Measurements from ENCODE around the gene GJE1. TPM values are rescaled to one million over a fixed set of nuclear protein-coding genes. Genes with fewer than 3 reads are reported as not detected.
"Not testable (repeated sequence)": the region's sequence is repeated elsewhere in the genome, so short reads cannot be mapped to it uniquely, and the experiment has no call there.

Gene GJE1, protein sequence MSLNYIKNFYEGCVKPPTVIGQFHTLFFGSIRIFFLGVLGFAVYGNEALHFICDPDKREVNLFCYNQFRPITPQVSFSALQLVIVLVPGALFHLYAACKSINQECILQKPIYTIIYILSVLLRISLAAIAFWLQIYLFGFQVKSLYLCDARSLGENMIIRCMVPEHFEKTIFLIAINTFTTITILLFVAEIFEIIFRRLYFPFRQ
- total RNA-seq, result not detected

DNA sequence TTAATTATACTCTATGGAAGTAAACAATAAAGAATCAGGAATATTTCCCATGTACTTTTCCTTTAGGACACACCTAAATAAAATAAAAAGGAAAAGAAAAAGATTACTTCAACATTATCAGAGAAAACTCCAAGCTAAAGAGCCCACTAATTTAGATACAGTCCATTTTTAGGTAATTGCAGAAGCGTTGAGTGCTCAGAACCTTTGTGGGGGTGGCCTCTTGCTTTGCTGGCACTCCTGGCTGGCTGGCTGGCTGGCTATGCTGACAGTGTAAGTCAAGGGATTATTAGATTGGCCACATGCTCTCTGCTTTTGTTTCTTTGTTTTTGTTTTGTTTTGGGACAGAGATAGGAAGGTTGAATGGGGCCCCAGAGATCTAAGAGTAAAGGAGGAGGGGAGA is at the start of gene GJE1:
Gene GJE1, plus strand, starts transcription at position 301 of the 400 bp plus-strand sequence. CDS start 234 bp downstream, outside the sequence.
- ChIA-PET CTCF (no interaction called here), POLR2A (no interaction called here)
- Mint-ChIP-seq H3K36me3 (ENCODE audit: low read depth) (no peaks in the 10 kb centered on the region), H3K9me3 (no peaks in the 10 kb centered on the region), H3K4me1 (no peaks in the 10 kb centered on the region), H3K27me3 (peaks cover 10% of the 10 kb centered on the region), H3K27ac (no peak within 1 kb of the TSS), H3K4me3 (no peak within 1 kb of the TSS)
- no peak for DNase-seq

DNA sequence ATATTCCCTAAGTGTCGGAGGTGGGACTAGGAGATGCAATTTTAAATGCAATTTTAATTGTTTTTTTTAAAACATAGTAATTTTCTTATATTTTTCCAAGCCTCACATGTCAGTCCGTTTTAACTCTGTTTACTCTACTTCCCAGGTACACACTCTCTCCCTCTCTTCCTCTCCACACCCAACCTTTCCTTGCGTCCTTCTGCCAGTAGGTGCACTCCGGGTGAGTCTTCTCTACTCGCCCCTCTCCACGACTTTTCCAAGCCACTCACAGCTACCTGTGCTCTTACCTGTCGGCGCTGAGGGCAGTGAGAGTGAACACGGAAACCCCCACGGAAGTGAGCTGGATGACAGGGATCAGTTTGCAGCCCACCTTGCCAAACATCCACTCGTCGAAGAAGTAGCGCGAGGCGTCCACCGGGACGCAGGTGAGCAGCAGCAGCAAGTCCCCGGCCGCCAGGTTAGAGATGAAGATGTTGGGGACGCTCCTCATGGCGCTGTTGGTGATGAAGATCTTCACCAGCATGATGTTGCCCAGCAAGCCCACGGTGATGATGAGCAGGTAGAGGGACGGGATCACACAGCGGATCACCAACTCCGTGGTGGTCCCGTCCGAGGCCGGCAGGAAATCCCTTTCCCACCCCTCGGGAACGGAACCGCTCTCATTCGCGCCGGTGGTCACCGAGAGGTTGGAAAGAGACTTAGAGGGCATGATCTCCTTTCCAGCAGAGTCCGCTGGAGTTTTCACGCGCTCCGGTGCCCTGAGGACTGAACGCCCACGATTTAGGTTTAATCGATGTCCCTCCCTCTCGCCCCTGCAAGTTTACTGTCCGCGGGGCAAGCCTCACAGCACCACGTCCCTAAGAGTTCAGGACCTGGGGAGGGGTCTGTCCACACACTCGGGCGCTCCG is 44.5 kb upstream of the GJE1 start:
- Mint-ChIP-seq H3K9me3 (peaks cover 2% of the 10 kb centered on the region), H3K36me3 (ENCODE audit: low read depth) (no peaks in the 10 kb centered on the region), H3K4me3 (no peak overlapping the region), H3K27ac (no peak overlapping the region), H3K27me3 (peaks cover 16% of the 10 kb centered on the region), H3K4me1 (no peaks in the 10 kb centered on the region)
- POLR2A ChIA-PET, result no interaction called here
- no peak for DNase-seq
- CTCF ChIA-PET, result no interaction called here

DNA sequence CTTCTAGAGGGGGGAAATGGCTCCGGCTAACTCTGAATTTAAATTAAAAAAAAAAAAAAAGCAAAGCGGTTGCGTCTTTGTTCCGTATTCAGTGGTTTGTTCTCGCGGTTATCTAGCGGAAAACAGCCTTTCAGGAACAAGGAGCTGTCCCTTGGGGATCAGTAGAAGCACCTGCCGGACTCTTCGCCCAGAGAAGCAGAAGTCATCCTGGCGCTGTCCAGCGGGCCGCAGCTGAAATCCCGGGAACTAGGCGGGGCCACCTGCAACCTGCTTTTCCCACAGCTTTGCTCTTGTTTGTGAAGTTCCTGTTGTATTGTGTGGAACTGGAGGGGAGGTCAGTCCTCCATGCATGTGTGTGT is 43.9 kb upstream of the GJE1 start:
- Mint-ChIP-seq H3K36me3 (ENCODE audit: low read depth) (no peaks in the 10 kb centered on the region), H3K4me3 (no peak overlapping the region), H3K27ac (no peak overlapping the region), H3K9me3 (no peaks in the 10 kb centered on the region), H3K4me1 (no peaks in the 10 kb centered on the region), H3K27me3 (peaks cover 16% of the 10 kb centered on the region)
- ChIA-PET CTCF (no interaction called here), POLR2A (no interaction called here)
- DNase-seq, result no peak

DNA sequence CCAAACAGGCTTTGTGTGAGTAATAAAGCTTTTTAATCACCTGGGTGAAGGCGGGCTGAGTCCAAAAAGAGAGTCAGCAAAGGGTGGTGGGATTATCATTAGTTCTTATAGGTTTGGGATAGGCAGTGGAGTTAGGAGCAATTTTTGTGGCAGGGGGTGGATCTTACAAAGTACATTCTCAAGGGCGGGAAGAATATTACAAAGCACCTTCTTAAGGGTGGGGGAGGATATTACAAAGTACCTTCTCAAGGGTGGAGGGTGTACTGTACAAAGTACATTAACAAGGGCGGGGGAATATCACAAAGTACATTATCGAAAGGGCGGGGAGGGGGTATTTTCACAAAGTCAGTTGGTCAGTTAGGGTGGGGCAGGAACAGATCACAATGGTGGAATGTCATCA is 27.9 kb upstream of the GJE1 start:
- H3K4me1 Mint-ChIP-seq; H3K9me3 Mint-ChIP-seq; CTCF ChIA-PET; POLR2A ChIA-PET; DNase-seq; H3K4me3 Mint-ChIP-seq; H3K27me3 Mint-ChIP-seq; H3K27ac Mint-ChIP-seq; H3K36me3 Mint-ChIP-seq (ENCODE audit: low read depth): not testable (repeated sequence)

DNA sequence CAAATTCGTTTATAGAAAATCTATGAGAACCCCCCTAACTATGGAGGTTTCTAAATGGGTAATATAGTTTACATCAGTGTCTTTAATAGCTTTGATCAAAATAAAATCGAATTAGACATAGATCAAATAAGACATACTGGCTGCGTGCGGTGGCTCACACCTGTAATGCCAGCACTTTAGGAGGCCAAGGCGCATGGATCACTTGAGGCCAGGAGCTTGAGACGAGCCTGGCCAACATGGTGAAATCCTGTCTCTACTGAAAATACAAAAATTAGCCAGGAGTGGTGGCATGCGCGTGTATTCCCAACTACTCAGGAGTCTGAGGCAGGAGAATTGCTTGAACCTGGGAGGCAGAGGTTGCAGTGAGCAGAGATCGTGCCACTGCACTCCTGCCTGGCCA is 21.9 kb upstream of the GJE1 start:
- CTCF ChIA-PET, result interaction anchor here (1.1 to 1.5 kb wide), 4 partner anchors 8 to 426 kb away, joined by 3 to 4 read pairs (median 4); no protein-coding TSS in a partner anchor
- H3K4me3 Mint-ChIP-seq, result not testable (repeated sequence)

DNA sequence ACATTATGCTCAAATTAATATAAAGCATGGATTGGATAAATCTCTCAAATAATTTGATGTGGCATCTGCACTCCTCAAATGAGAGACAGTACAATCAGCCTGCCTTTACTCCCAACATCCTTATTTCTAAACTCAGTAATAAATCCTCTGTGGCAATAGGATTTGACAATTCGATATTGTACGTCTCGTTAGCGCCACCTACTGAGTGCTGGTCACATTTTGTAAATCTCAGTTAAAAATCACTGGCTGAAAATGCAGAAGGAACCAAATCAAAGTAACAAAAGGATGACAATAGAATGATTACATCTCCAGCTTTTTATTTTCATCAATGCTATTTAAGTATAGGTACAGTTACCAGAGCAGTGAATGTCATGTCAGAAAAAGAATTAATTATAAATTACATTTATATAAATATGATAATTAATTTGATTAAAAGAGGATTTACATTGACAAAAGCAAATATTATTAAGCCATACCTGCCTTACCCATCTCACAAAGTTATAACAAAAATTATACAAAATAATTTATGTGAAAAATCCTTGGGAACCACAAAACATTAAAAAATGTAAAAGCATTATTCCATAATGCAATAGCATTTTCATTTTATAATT is 20.2 kb upstream of the GJE1 start:
- H3K27me3 Mint-ChIP-seq, result no peaks in the 10 kb centered on the region
- H3K36me3 Mint-ChIP-seq (ENCODE audit: low read depth), result no peaks in the 10 kb centered on the region
- ChIA-PET POLR2A (no interaction called here), CTCF (interaction anchor here (0.8 to 1.5 kb wide), 6 partner anchors 9 to 436 kb away, joined by 3 to 6 read pairs (median 3); no protein-coding TSS in a partner anchor)
- peak; percentile 69 for DNase-seq
- H3K27ac Mint-ChIP-seq, result no peak overlapping the region
- no peaks in the 10 kb centered on the region for H3K4me1 Mint-ChIP-seq
- H3K4me3 Mint-ChIP-seq, result no peak overlapping the region
- H3K9me3 Mint-ChIP-seq, result no peaks in the 10 kb centered on the region

More for the DNA sequence above, 21.9 kb upstream of the GJE1 start:
- H3K27me3 Mint-ChIP-seq; H3K27ac Mint-ChIP-seq; DNase-seq; H3K36me3 Mint-ChIP-seq (ENCODE audit: low read depth); POLR2A ChIA-PET; H3K4me1 Mint-ChIP-seq; H3K9me3 Mint-ChIP-seq: not testable (repeated sequence)

DNA sequence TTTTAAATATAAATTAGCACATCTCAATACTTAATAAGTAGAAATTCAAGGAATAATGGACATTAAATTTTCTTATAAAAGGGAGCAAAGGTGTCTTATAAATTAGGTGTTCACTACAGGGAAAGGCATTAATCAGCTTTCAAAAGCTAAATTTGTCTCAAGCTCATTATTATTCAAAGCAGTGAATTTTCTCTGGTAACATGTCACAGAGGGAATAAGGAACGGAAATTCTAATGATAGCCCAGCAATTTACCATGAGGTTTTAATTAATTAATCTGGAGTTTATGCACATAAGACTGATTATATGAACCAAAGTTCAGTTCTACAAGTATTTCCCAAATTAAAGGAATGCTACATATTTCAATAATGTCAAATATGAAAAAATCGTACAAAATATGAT is 15.4 kb upstream of the GJE1 start:
- no peak for DNase-seq
- no peaks in the 10 kb centered on the region for H3K36me3 Mint-ChIP-seq (ENCODE audit: low read depth)
- H3K4me1 Mint-ChIP-seq, result no peaks in the 10 kb centered on the region
- no peaks in the 10 kb centered on the region for H3K27me3 Mint-ChIP-seq
- H3K9me3 Mint-ChIP-seq, result no peaks in the 10 kb centered on the region
- no peak overlapping the region for H3K27ac Mint-ChIP-seq
- CTCF ChIA-PET, result no interaction called here
- POLR2A ChIA-PET, result no interaction called here
- H3K4me3 Mint-ChIP-seq, result no peak overlapping the region

DNA sequence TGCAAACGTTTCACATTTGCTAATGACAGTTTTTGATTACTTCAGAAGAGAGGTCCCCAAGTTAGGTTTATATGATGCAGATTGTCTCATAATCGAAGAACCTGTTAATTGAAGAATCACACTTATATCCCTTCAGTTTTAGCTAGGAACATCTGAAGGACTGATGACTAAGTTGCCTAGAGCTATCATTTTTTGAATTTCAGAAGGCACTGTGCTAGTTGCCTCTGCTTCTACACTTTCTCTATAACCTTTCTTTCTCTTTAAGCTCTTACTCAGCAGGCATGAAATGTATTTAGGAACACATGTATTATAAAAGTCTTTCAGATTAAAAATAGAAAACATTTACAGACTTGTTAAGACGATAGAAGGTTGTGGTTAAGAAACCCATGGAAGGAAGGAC is 14.4 kb upstream of the GJE1 start:
- no peaks in the 10 kb centered on the region for H3K9me3 Mint-ChIP-seq
- POLR2A ChIA-PET, result no interaction called here
- CTCF ChIA-PET, result no interaction called here
- no peak overlapping the region for H3K4me3 Mint-ChIP-seq
- no peak for DNase-seq
- no peak overlapping the region for H3K27ac Mint-ChIP-seq
- H3K4me1 Mint-ChIP-seq, result no peaks in the 10 kb centered on the region
- H3K27me3 Mint-ChIP-seq, result no peaks in the 10 kb centered on the region
- no peaks in the 10 kb centered on the region for H3K36me3 Mint-ChIP-seq (ENCODE audit: low read depth)

DNA sequence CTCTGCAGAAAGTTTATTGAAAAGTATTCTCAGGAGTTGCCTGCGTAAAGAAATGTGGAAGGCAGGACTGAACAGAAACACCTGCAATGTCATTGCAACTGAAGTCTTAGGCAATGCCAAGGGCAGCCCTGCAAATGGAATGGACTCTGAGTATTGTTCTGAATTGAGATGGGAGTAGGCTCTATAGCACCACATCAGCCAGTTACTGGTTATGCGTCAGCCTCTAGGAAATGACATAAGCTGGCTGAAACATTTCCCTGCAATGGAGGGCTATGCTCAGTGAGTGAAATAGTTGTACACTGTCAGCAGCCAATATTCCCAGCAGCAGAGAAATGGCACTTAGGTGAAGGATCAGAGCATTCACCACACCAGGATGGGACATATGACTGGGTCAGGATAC is 13.8 kb upstream of the GJE1 start:
- no peak for DNase-seq
- POLR2A ChIA-PET, result no interaction called here
- Mint-ChIP-seq H3K4me1 (no peaks in the 10 kb centered on the region), H3K27me3 (no peaks in the 10 kb centered on the region), H3K36me3 (ENCODE audit: low read depth) (no peaks in the 10 kb centered on the region), H3K4me3 (no peak overlapping the region), H3K9me3 (no peaks in the 10 kb centered on the region), H3K27ac (no peak overlapping the region)
- CTCF ChIA-PET, result no interaction called here

DNA sequence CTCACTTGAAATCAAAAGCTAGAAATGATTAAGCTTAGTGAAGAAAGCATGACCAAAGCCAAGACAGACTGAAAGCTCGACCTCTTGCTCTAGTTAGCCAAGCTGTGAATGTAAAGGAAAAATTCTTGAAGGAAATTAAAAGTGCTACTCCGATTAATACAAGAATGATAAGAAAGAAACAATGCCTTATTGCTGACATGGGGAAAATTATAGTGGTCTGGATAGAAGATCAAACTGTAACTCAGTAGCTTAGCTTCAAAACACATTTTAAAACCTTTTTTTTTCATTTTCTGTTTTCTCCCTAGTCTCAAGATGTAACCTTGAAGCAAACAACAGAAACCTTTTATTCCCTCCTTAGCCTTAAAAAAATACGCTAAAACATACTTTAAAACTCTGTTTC is 11.4 kb upstream of the GJE1 start:
- Mint-ChIP-seq H3K27ac (no peak overlapping the region), H3K36me3 (ENCODE audit: low read depth) (no peaks in the 10 kb centered on the region)
- CTCF ChIA-PET, result interaction anchor here (1.4 kb wide), 1 partner anchor 26 kb away, joined by 3 read pairs; the partner anchor contains the start of genes NMBR and VTA1

DNA sequence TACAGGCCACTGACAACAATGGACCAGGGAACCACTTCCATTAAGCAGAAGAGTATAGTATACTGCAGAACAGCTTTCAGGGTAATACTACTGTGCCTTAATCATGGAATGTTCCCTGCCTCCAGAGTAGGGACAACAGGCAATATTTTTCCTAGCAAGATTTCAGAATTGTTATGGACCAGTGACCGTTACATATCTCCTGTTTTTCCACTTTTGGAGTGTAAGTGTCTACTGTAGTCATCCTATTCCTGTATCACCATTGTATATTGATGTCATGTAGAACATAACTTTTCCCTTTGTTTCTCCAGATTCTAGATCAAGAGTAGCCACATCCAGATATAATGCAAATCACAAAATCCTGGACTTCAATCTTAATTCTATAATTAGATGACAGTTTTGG is 1.9 kb upstream of the GJE1 start:
- no peaks in the 10 kb centered on the region for H3K36me3 Mint-ChIP-seq (ENCODE audit: low read depth)
- ChIA-PET POLR2A (no interaction called here), CTCF (no interaction called here)
- no peak for DNase-seq
- peaks cover 11% of the 10 kb centered on the region for H3K27me3 Mint-ChIP-seq
- no peak overlapping the region for H3K4me3 Mint-ChIP-seq
- H3K27ac Mint-ChIP-seq, result no peak overlapping the region
- H3K4me1 Mint-ChIP-seq, result no peaks in the 10 kb centered on the region
- no peaks in the 10 kb centered on the region for H3K9me3 Mint-ChIP-seq

More for the DNA sequence above, 11.4 kb upstream of the GJE1 start:
- Mint-ChIP-seq H3K9me3 (no peaks in the 10 kb centered on the region), H3K4me1 (no peaks in the 10 kb centered on the region), H3K27me3 (peaks cover 1% of the 10 kb centered on the region), H3K4me3 (no peak overlapping the region)
- no peak for DNase-seq
- POLR2A ChIA-PET, result no interaction called here

DNA sequence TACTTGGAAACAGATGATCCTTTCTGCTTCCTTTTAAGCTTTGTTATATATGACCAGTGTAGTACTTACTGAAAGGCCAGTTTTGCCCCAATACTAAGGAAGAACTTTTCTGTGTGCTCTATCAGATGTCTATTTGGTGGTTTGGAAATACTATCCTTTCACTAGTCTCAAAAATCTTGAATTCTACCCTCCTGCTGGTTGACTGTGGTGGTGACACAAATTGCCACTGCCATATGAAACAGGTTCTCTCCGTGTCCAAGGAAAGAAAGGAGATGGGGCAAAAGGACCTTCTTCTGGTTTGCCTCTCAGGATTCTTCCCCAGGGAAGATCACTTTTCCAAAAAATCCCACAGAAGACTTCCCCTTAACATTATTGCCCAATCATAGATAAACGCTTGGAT is 6.2 kb downstream of the GJE1 start:
- no peaks in the 10 kb centered on the region for H3K27me3 Mint-ChIP-seq
- no peaks in the 10 kb centered on the region for H3K9me3 Mint-ChIP-seq
- ChIA-PET POLR2A (no interaction called here), CTCF (interaction anchor here (1.1 kb wide), 1 partner anchor 69 kb away, joined by 3 read pairs; no protein-coding TSS in a partner anchor)
- no peak overlapping the region for H3K4me3 Mint-ChIP-seq
- no peaks in the 10 kb centered on the region for H3K36me3 Mint-ChIP-seq (ENCODE audit: low read depth)
- H3K4me1 Mint-ChIP-seq, result no peaks in the 10 kb centered on the region
- no peak for DNase-seq
- H3K27ac Mint-ChIP-seq, result no peak overlapping the region

DNA sequence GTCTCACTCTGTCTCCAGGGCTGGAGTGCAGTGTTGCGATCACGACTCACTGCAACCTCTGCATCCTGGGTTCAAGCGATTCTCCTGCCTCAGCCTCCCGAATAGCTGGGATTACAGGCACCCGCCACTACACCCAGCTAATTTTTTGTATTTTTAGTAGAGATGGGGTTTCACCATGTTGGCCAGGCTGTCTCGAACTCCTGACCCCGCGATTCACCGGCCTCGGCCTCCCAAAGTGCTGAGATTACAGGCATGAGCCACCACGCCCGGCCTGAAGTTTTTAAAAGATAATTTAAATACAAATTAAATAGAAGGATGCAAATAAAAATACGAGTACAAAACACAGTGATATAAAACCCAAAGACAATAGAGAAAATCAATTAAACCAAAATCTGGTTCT is 8.8 kb downstream of the GJE1 start:
- H3K9me3 Mint-ChIP-seq; POLR2A ChIA-PET; H3K4me3 Mint-ChIP-seq; H3K4me1 Mint-ChIP-seq; H3K27me3 Mint-ChIP-seq; H3K27ac Mint-ChIP-seq; DNase-seq; H3K36me3 Mint-ChIP-seq (ENCODE audit: low read depth): not testable (repeated sequence)
- CTCF ChIA-PET, result interaction anchor here (3.0 kb wide), 1 partner anchor 14 kb away, joined by 11 read pairs; no protein-coding TSS in a partner anchor

Measured in activated CD4-positive, alpha-beta memory T cell treated with anti-CD3 and anti-CD28 coated beads, Interleukin-2, amount 10 ng/mL, durations not matched to agents 7 days and 5 days (primary cell).